ENCODE results near the gene DIO2. TPM values are rescaled to one million over a fixed set of nuclear protein-coding genes. Genes with fewer than 3 reads are reported as not detected.

DIO2 gene
- total and polyA plus RNA-seq, 2 of the 8 experiments (the other 6 are each of a cell fraction or from before 2014, with no cell fraction given), result 0.03 to 0.65 TPM

DNA sequence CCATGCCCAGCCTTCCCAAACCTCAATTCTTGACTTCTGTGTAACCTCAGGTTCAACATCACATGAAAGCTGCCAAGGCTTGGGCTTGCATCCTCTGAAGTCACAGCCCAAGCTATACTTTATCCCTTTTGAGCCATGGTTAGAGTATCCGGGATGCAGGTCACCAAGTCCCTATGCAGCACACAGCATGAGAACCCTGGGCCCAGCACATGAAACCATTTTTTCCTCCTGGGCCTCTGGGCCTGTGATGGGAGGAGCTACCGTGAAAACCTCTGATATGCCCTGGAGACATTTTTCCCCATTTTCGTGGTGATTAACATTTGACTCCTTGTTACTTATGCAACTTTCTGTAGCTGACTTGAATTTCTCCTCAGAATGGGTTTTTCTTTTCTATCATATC, 25.8 kb upstream of the DIO2 start:
- Histone ChIP-seq H4K5ac (ENCODE audit: insufficient read length, low read depth, low read length) (no peak overlapping the region), H3K18ac (ENCODE audit: extremely low read depth, low read length) (no peak overlapping the region), H3K4ac (replicated peaks; ENCODE audit: insufficient read length, low read depth, low read length) (no peak overlapping the region), H3K56ac (replicated peaks; ENCODE audit: insufficient read length, low read depth, low read length) (no peak overlapping the region), H3K9ac (replicated peaks in 1 of 4; ENCODE audit: extremely low read depth in 1 of 4, low read depth in 3 of 4, low read length in 3 of 4) (no peak overlapping the region), H3K4me2 (ENCODE audit: insufficient read depth in 1 of 2, low read depth in 2 of 2, low read length in 2 of 2) (no peak overlapping the region), H2AK5ac (ENCODE audit: low read depth, low read length) (no peak overlapping the region), H2BK20ac (ENCODE audit: low read length) (no peak overlapping the region), H3K9me3 (ENCODE audit: insufficient read depth in 2 of 2, low read depth in 1 of 2, low read length in 1 of 2) (peaks cover 22 to 34% of the 10 kb centered on the region in 2 experiments), H4K8ac (ENCODE audit: extremely low read depth, insufficient read depth, low read length) (no peak overlapping the region; the same call in 1 of the 2 replicates), H2BK120ac (replicated peaks; ENCODE audit: low read depth, low read length) (no peak overlapping the region), H4K91ac (replicated peaks; ENCODE audit: insufficient read length, low read length) (no peak overlapping the region), H3K27me3 (replicated peaks in 1 of 4; ENCODE audit: control insufficient read depth in 3 of 4, extremely low read depth in 1 of 4, insufficient read depth in 3 of 4, low read length in 3 of 4) (no peaks in the 10 kb centered on the region), H3K79me1 (ENCODE audit: low read depth, low read length) (no peaks in the 10 kb centered on the region), H2AFZ (ENCODE audit: low read length) (no peak overlapping the region), H2BK12ac (ENCODE audit: low read depth, low read length) (no peak overlapping the region), H3K27ac (ENCODE audit: low read depth, low read length) (no peak overlapping the region), H3K36me3 (ENCODE audit: control insufficient read depth in 2 of 4, insufficient read depth in 4 of 4, low read length in 3 of 4) (0 out of 8 replicates have a peak, but pooled peaks cover 0 to 3% (median 0%) of the 10 kb centered on the region in 4 experiments), H4K20me1 (replicated peaks in 1 of 2; ENCODE audit: control insufficient read depth in 1 of 2, insufficient read depth in 2 of 2, low read length in 2 of 2) (no peaks in the 10 kb centered on the region), H3K23ac (ENCODE audit: insufficient read length) (no peak overlapping the region), H3K4me1 (replicated peaks in 1 of 4; ENCODE audit: control insufficient read depth in 3 of 4, insufficient read depth in 4 of 4, low read length in 3 of 4) (no peaks in the 10 kb centered on the region), H3K23me2 (ENCODE audit: low read depth, low read length) (no peaks in the 10 kb centered on the region), H2BK15ac (ENCODE audit: low read length) (no peak overlapping the region), H3K79me2 (ENCODE audit: control insufficient read depth in 1 of 2, insufficient read depth in 2 of 2, low read length in 2 of 2) (no peaks in the 10 kb centered on the region), H3K14ac (ENCODE audit: insufficient read length) (no peak overlapping the region), H2BK5ac (ENCODE audit: low read depth, low read length) (no peak overlapping the region), H3K4me3 (ENCODE audit: extremely low read depth in 1 of 4, insufficient read depth in 2 of 4, low read depth in 3 of 4, low read length in 4 of 4) (no peak overlapping the region)
- 90% methylated on average over 3 of the region's 3 CpGs; no CpG with 5 or more reads in 1 of the 2 experiments for WGBS, 2 experiments (ENCODE audit: extremely low coverage in 1 of 2, insufficient coverage in 1 of 2, insufficient read length in 1 of 2, insufficient replicate concordance in 2 of 2, low coverage in 1 of 2, low lambda C conversion rate in 2 of 2, missing lambda C conversion rate in 1 of 2)
- POLR2A ChIA-PET (ENCODE audit: partially characterized antibody), result no interaction called here
- CTCF ChIA-PET (ENCODE audit: partially characterized antibody), result interaction anchor here (1.1 to 1.8 kb wide), 2 partner anchors 24 to 32 kb away, joined by 3 to 7 read pairs; no protein-coding TSS in a partner anchor
- DNase-seq (ENCODE audit: low read depth in 1 of 2, low spot score in 2 of 2) (no peak), FAIRE-seq (no peak)
- TF ChIP-seq POLR2AphosphoS5 (IDR thresholded peaks at IDR 0.05; ENCODE audit: low read depth, low read length), result no peak
- TF ChIP-seq YY1 (IDR thresholded peaks at IDR 0.05; ENCODE audit: low read depth, low read length), result no peak
